RWPE2 (cell line): ENCODE results near the gene LAMA1.

Experiments used
- ATAC-seq: fragments of 200-7000 bp; cut with Tn5 transposase; 3 replicates; pipeline ENCODE4 v1.9.1; 2021; ENCODE audit warnings: low read depth
- DNase-seq: peaks from one replicate; pipeline ENCODE4 v3.0.0-alpha.2; 2020; ENCODE audit warnings: low spot score
- H3K27ac ChIP-seq: fragments of 450-650 bp; 2 replicates; pipeline ENCODE4 v1.5.1; 2017; ENCODE audit warnings: mild to moderate bottlenecking; ENCODE audit not compliant: poor library complexity, severe bottlenecking
- H3K27me3 ChIP-seq: fragments of 250-450 bp; sonication (Bioruptor Pico); 2 replicates; pipeline ENCODE4 v1.5.1; 2021; ENCODE audit warnings: mild to moderate bottlenecking, moderate library complexity; ENCODE audit not compliant: insufficient read depth, poor library complexity, severe bottlenecking
- H3K36me3 ChIP-seq: fragments of 250-450 bp; sonication (Bioruptor Pico); 2 replicates; pipeline ENCODE4 v1.5.1; 2020; ENCODE audit warnings: low read depth, mild to moderate bottlenecking, moderate library complexity
- H3K4me1 ChIP-seq: fragments of 250-450 bp; sonication (Bioruptor Pico); 2 replicates; pipeline ENCODE4 v1.5.1; 2021; ENCODE audit warnings: mild to moderate bottlenecking, moderate library complexity; ENCODE audit not compliant: insufficient read depth, poor library complexity, severe bottlenecking
- H3K4me3 ChIP-seq: fragments of 250-450 bp; sonication (Bioruptor Pico); 2 replicates; pipeline ENCODE4 v1.5.1; 2021; ENCODE audit warnings: mild to moderate bottlenecking, moderate library complexity; ENCODE audit not compliant: severe bottlenecking
- H3K9me3 ChIP-seq: fragments of 250-450 bp; sonication (Bioruptor Pico); 2 replicates; pipeline ENCODE4 v1.5.1; 2021; ENCODE audit warnings: mild to moderate bottlenecking, moderate library complexity; ENCODE audit not compliant: severe bottlenecking
- TF ChIP-seq, protein P1 (sequence below): fragments of 450-650 bp; IDR thresholded peaks from one replicate; pipeline ENCODE4 v1.5.1; 2017; ENCODE audit warnings: mild to moderate bottlenecking, moderate library complexity; ENCODE audit not compliant: poor library complexity, severe bottlenecking

The LAMA1 gene

DNA sequence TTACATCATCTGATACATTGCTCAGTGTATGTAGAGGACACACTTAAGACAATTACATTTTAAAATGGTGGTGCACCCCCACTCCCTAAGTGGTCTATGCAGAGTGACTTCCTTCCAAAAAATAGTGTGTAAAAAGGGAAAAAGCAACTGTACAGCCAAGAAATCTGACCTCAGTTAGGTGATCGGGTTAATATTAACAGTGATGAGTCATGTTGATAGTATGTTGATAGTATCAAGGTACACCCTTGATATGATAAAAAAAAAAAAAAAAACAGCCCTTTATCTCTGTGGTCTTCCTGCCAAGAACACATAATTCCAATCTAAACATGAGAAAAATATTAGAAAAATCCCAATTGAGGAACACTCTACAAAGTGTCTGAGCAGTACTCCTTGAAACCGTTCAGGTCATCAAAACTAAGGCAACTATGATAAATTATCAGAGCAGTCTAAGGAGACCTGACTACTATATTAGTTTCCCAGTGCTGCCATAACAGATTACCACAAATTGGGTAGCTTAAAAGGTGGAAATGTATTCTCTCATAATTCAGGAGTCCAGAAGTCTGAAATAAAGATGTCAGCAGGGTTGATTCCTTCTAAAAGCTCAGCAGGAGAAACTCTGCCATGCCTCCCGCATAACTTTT is 216.2 kb downstream of the LAMA1 start:
- no peak overlapping the region for H3K27ac ChIP-seq
- DNase-seq (no peak), ATAC-seq (no peak)
- H3K4me1 ChIP-seq, result no peaks in the 10 kb centered on the region
- no peaks in the 10 kb centered on the region for H3K27me3 ChIP-seq
- H3K4me3 ChIP-seq, result no peak overlapping the region
- H3K36me3 ChIP-seq, result no peaks in the 10 kb centered on the region
- H3K9me3 ChIP-seq, result no peaks in the 10 kb centered on the region
- TF ChIP-seq, protein P1, sequence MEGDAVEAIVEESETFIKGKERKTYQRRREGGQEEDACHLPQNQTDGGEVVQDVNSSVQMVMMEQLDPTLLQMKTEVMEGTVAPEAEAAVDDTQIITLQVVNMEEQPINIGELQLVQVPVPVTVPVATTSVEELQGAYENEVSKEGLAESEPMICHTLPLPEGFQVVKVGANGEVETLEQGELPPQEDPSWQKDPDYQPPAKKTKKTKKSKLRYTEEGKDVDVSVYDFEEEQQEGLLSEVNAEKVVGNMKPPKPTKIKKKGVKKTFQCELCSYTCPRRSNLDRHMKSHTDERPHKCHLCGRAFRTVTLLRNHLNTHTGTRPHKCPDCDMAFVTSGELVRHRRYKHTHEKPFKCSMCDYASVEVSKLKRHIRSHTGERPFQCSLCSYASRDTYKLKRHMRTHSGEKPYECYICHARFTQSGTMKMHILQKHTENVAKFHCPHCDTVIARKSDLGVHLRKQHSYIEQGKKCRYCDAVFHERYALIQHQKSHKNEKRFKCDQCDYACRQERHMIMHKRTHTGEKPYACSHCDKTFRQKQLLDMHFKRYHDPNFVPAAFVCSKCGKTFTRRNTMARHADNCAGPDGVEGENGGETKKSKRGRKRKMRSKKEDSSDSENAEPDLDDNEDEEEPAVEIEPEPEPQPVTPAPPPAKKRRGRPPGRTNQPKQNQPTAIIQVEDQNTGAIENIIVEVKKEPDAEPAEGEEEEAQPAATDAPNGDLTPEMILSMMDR, result no peak

GRCh38 chr18:6891788-6892187 is 225.8 kb downstream of the LAMA1 start:
- H3K27me3 ChIP-seq, result no peaks in the 10 kb centered on the region
- ATAC-seq, result peak; percentile 31; the same call in 1 of the 3 replicates
- no peaks in the 10 kb centered on the region for H3K9me3 ChIP-seq
- no peaks in the 10 kb centered on the region for H3K36me3 ChIP-seq
- H3K4me1 ChIP-seq, result no peaks in the 10 kb centered on the region
- TF ChIP-seq, protein P1, result no peak
- DNase-seq, result no peak
- H3K27ac ChIP-seq, result no peak overlapping the region
- H3K4me3 ChIP-seq, result no peak overlapping the region
